Common myeloid progenitor, CD34-positive (primary cell): ENCODE data around the gene ACOXL.

Source experiments
- CTCF ChIA-PET: fragments of 350-600 bp; sonication (Branson Sonifier 250); formaldehyde crosslinking; loops from one replicate; lab custom pipeline; 2021; ENCODE audit warnings: antibody characterized with exemption; lab: Charles Lee
- POLR2A ChIA-PET: fragments of 350-600 bp; sonication (Branson Sonifier 250); formaldehyde crosslinking; loops from one replicate; lab custom pipeline; 2021; ENCODE audit warnings: antibody characterized with exemption; lab: Charles Lee
- DNase-seq, 3 donors: peaks; one replicate each; pipeline versions ENCODE4 v3.0.0 to v3.0.0-alpha.2; 2013
- H3K27ac ChIP-seq, 2 experiments: 1 replicate in 1 of 2; 2 replicates in 1 of 2; pipeline ENCODE4 v1.7.0; 2013; ENCODE audit warnings: inconsistent platforms in 2 of 2, low read length in 2 of 2, mild to moderate bottlenecking in 2 of 2, low read depth in 1 of 2, moderate library complexity in 1 of 2; ENCODE audit not compliant: severe bottlenecking in 2 of 2, insufficient read depth in 1 of 2, poor library complexity in 1 of 2
- H3K27me3 ChIP-seq, 5 experiments: replicated peaks in 2 of 5; 1 replicate in 3 of 5; 2 replicates in 2 of 5; pipeline versions ENCODE4 v1.6.1 to v1.7.0; 2013; ENCODE audit warnings: low read length in 4 of 5, mild to moderate bottlenecking in 2 of 5, moderate library complexity in 2 of 5, inconsistent platforms in 1 of 5; ENCODE audit not compliant: insufficient read depth in 5 of 5, control insufficient read depth in 4 of 5
- H3K36me3 ChIP-seq, 4 experiments: 1 replicate in 2 of 4; 2 replicates in 2 of 4; pipeline versions ENCODE4 v1.6.1 to v1.7.0; 2013; ENCODE audit warnings: low read length in 3 of 4, control low read depth in 1 of 4, mild to moderate bottlenecking in 1 of 4; ENCODE audit not compliant: control insufficient read depth in 4 of 4, insufficient read depth in 4 of 4
- H3K4me1 ChIP-seq, 4 experiments: 1 replicate in 3 of 4; 2 replicates in 1 of 4; pipeline versions ENCODE4 v1.6.1 to v1.7.1; 2013; ENCODE audit warnings: low read length in 3 of 4, mild to moderate bottlenecking in 3 of 4, control low read depth in 1 of 4, inconsistent platforms in 1 of 4, moderate library complexity in 1 of 4; ENCODE audit not compliant: control insufficient read depth in 4 of 4, insufficient read depth in 4 of 4; ENCODE audit errors: control extremely low read depth in 1 of 4
- H3K4me3 ChIP-seq, 7 experiments: 1 replicate in 4 of 7; 2 replicates in 3 of 7; pipeline versions ENCODE4 v1.5.1 to v1.7.0; 2013; ENCODE audit warnings: mild to moderate bottlenecking in 7 of 7, low read length in 6 of 7, moderate library complexity in 6 of 7, inconsistent platforms in 2 of 7, low read depth in 2 of 7, control low read depth in 1 of 7; ENCODE audit not compliant: insufficient read depth in 4 of 7, control insufficient read depth in 1 of 7; ENCODE audit errors: extremely low read depth in 1 of 7
- H3K9me3 ChIP-seq, 5 experiments: 1 replicate in 4 of 5; 2 replicates in 1 of 5; pipeline versions ENCODE4 v1.6.1 to v1.7.1; 2013; ENCODE audit warnings: low read length in 4 of 5, mild to moderate bottlenecking in 2 of 5, inconsistent platforms in 1 of 5, low read depth in 1 of 5, moderate library complexity in 1 of 5; ENCODE audit not compliant: control insufficient read depth in 4 of 5, insufficient read depth in 2 of 5; ENCODE audit errors: control extremely low read depth in 1 of 5
- WGBS: methylation state at CpG from one replicate; pipeline ENCODE4 v1.1.5; 2013; ENCODE audit not compliant: insufficient coverage; 5-methylcytosine and 5-hydroxymethylcytosine counted together

The ACOXL gene

GRCh38 chr2:110866045-110866444, 133.7 kb downstream of the ACOXL start:
- no peak overlapping the region for H3K27ac ChIP-seq
- no peak for DNase-seq
- H3K36me3 ChIP-seq: no peaks in the 10 kb centered on the region
- H3K9me3 ChIP-seq: no peaks in the 10 kb centered on the region
- 89% methylated on average over 7 of the region's 7 CpGs for WGBS
- ChIA-PET CTCF (no interaction called here), POLR2A (no interaction called here)
- no peak overlapping the region for H3K4me3 ChIP-seq
- no peaks in the 10 kb centered on the region for H3K4me1 ChIP-seq
- peaks cover 0 to 9% (median 0%) of the 10 kb centered on the region in 5 experiments for H3K27me3 ChIP-seq

DNA sequence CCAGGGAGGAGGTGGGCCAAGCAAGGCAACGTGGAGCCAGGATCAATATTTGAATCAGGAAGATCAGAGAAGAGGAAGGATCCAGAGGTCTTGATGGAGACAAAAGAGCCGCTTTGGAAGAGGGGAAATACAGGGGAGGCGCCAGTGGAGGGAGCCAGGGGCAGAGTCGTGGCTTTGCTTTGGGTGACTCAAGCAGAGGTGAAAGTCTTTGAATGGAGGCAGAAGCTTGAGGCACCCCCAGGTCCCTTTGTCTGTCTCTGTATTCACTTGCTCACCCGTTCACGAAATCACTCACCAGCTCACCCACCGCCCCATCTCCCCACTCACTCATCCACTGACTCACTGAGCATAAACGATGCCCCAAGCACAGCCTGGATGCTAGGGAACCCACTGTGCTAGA, 134.1 kb downstream of the ACOXL start:
- Histone ChIP-seq H3K4me1 (no peaks in the 10 kb centered on the region), H3K36me3 (no peaks in the 10 kb centered on the region), H3K9me3 (no peaks in the 10 kb centered on the region), H3K27me3 (peaks cover 0 to 9% (median 0%) of the 10 kb centered on the region in 5 experiments), H3K27ac (no peak overlapping the region), H3K4me3 (no peak overlapping the region)
- ChIA-PET CTCF (no interaction called here), POLR2A (interaction anchor here (0.6 kb wide), 1 partner anchor 11 kb away, joined by 3 read pairs; no protein-coding TSS in a partner anchor)
- no peak for DNase-seq
- 96% methylated on average over 7 of the region's 8 CpGs for WGBS

GRCh38 chr2:110867078-110867477, 134.7 kb downstream of the ACOXL start:
- Histone ChIP-seq H3K27ac (no peak overlapping the region), H3K36me3 (no peaks in the 10 kb centered on the region), H3K27me3 (peaks cover 0 to 9% (median 0%) of the 10 kb centered on the region in 5 experiments), H3K4me3 (no peak overlapping the region), H3K9me3 (no peaks in the 10 kb centered on the region), H3K4me1 (no peaks in the 10 kb centered on the region)
- CTCF ChIA-PET: no interaction called here
- WGBS: 95% methylated on average over 2 of the region's 2 CpGs
- DNase-seq: no peak
- POLR2A ChIA-PET: interaction anchor here (0.6 kb wide), 1 partner anchor 10 kb away, joined by 3 read pairs; no protein-coding TSS in a partner anchor

GRCh38 chr2:110868971-110869370, 136.6 kb downstream of the ACOXL start:
- Histone ChIP-seq H3K36me3 (no peaks in the 10 kb centered on the region), H3K4me3 (no peak overlapping the region), H3K27ac (no peak overlapping the region), H3K4me1 (no peaks in the 10 kb centered on the region), H3K27me3 (peaks cover 0 to 7% (median 0%) of the 10 kb centered on the region in 5 experiments), H3K9me3 (no peaks in the 10 kb centered on the region)
- DNase-seq: no peak
- CTCF ChIA-PET: interaction anchor here (0.9 to 1.4 kb wide), 2 partner anchors 10 to 16 kb away, joined by 3 to 5 read pairs; no protein-coding TSS in a partner anchor
- WGBS: 92% methylated on average over 4 of the region's 5 CpGs
- POLR2A ChIA-PET: no interaction called here

DNA sequence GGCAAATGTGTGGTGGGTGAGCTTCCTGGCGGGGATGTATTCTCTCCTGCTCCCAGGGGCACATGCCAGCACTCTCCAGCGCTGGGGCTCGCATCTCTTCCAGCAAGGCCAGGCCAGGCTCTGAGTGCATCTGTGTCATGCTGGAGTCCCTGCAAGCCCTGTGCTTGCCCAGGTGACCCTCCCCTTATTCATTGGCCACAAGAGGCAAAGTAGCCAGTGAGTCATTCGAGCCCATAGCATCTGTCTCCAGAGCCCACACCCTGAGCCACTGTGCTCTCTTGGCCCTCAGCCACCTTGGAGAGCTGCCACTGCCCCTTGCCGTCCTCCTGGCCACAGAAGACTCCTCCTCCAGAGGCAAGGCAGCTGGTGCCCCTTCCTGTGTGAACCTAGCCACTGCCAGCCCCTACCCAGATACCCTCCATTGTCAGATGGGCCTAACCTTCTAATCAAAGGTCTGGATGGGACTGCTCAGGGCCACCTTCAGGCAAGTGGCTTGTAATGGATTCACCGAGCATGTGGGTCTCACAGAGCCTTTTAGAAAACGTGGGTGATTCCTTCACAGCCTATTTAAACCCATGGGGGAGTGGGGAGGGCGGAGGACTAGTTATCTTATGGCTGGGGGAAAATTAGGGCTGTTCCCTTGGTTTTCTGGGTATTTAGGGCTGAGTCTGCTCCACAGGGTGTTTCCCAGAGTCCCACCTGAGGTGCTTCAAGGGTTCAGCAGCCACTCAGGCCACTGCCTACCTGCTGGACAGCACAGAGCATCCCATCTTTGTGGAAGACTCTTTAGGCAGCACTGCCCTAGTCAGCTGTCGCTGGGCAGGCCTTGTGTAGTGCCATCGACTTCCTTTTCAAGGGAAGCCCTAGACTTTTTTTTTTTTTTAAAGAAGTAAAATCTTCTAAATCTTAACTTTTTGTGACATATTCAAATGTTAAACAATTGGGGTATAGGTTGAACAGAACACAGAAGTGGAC, 137.4 kb downstream of the ACOXL start:
- no peak overlapping the region for H3K27ac ChIP-seq
- 79% methylated on average over 5 of the region's 10 CpGs for WGBS
- DNase-seq: no peak
- H3K9me3 ChIP-seq: no peaks in the 10 kb centered on the region
- H3K4me3 ChIP-seq: no peak overlapping the region
- H3K36me3 ChIP-seq: no peaks in the 10 kb centered on the region
- H3K27me3 ChIP-seq: peaks cover 0 to 5% (median 0%) of the 10 kb centered on the region in 5 experiments
- ChIA-PET CTCF (interaction anchor here (0.9 to 1.4 kb wide), 2 partner anchors 11 to 16 kb away, joined by 3 to 5 read pairs; no protein-coding TSS in a partner anchor), POLR2A (no interaction called here)
- peaks cover 0 to 3% (median 0%) of the 10 kb centered on the region in 4 experiments for H3K4me1 ChIP-seq

- POLR2A ChIA-PET: no interaction called here
- 100% methylated on average over 1 of the region's 2 CpGs for WGBS
- H3K9me3 ChIP-seq: no peaks in the 10 kb centered on the region
- no peak for DNase-seq
- H3K27me3 ChIP-seq: peaks cover 0 to 5% (median 0%) of the 10 kb centered on the region in 5 experiments
- CTCF ChIA-PET: no interaction called here
- H3K4me1 ChIP-seq: peaks cover 0 to 11% (median 0%) of the 10 kb centered on the region in 4 experiments
- H3K36me3 ChIP-seq: no peaks in the 10 kb centered on the region
- H3K27ac ChIP-seq: no peak overlapping the region
- H3K4me3 ChIP-seq: no peak overlapping the region
Observed at GRCh38 chr2:110870545-110870944, 138.2 kb downstream of the ACOXL start.

GRCh38 chr2:110871637-110872036, 139.3 kb downstream of the ACOXL start:
- Histone ChIP-seq H3K27me3 (peaks cover 0 to 5% (median 0%) of the 10 kb centered on the region in 5 experiments), H3K27ac (no peak overlapping the region), H3K36me3 (no peaks in the 10 kb centered on the region), H3K4me1 (peaks cover 0 to 14% (median 0%) of the 10 kb centered on the region in 4 experiments), H3K4me3 (no peak overlapping the region), H3K9me3 (no peaks in the 10 kb centered on the region)
- POLR2A ChIA-PET: no interaction called here
- 100% methylated on average over 5 of the region's 6 CpGs for WGBS
- DNase-seq: no peak
- CTCF ChIA-PET: interaction anchor here (1.4 kb wide), 1 partner anchor 13 kb away, joined by 4 read pairs; no protein-coding TSS in a partner anchor
